ENCODE data around the gene CA9.

The CA9 gene

DNA sequence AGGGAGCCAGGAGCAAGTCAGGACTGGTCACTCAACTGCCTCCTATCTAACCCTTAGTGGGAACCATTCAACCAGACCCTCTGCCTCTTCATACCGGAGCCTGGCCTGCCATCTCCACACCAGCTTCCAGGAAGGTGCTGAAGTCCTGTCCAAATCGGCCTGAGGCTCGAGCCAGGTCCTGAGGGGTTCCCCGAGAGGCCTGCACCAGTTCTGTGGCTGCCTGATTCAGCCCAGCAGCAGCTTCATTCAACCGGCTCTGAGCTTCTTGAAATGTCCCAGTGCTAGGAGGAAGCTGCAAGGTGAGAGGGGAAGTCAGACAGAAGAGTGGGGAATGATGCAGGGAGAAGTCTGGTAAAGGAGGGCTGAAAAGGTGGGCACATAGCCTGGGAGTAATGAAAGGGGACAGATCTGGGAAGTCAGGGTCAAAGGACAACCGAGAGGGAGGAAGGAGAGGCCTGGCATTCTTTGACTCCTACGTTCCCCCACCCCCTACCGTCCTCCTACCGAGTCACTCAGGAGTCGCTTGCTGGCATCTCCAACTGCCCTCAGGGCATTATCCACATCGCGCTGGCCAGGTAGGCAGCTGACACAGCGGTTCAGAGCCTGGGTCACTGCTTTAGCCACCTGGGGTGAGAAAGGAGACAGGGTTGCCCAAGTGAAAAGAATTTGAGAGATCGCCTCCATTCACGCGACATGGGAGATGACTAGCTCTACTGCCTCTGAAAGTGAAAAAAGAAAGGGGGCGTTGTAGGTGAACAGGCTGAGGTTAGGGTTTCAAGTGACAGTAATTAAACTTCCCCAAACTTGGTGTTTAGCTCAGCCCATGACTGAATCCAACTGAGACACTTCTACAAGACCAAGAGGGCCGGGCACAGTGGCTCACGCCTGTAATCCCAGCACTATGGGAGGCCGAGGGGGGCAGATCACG lies 38.0 kb downstream of the CA9 start:
- no peaks in the 10 kb centered on the region for H3K27me3 Mint-ChIP-seq
- H3K27ac Mint-ChIP-seq: no peak overlapping the region
- no peaks in the 10 kb centered on the region for H3K9me3 Mint-ChIP-seq
- peaks cover 31% of the 10 kb centered on the region for H3K36me3 Mint-ChIP-seq
- no peak overlapping the region for H3K4me3 Mint-ChIP-seq
- no peaks in the 10 kb centered on the region for H3K4me1 Mint-ChIP-seq

DNA sequence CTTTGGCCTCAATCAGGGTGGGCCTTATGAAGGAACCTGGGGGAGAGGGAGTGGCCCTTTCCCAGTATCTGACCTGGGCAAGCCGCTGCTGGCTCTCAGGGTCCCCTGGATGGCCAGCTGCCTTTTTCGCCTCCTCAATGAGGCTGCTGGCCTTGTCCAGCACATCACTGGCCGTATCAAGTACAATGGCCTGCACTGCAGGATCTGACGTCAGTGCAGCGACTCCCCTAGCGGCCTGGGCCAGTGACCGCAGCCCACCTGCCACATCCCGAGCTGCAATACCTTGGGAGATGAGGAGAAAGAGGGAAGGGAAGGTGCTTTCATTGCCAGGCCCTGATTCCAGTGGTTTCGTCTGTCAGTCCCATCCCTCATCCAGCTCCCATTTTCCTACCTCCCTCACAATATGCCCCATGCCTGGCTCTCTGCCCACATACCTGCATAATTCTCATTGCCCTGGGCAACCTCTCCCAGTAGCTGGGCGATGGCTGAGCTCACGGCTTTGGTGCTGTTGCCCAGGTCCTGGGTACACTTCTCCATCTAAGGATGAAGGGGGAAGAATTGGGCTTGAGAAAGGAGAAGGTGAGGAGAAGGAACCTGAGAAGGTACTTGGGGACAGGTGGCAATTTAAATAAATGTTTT lies 39.2 kb downstream of the CA9 start:
- H3K27ac Mint-ChIP-seq: no peak overlapping the region
- H3K4me3 Mint-ChIP-seq: no peak overlapping the region
- H3K4me1 Mint-ChIP-seq: no peaks in the 10 kb centered on the region
- no peaks in the 10 kb centered on the region for H3K9me3 Mint-ChIP-seq
- H3K36me3 Mint-ChIP-seq: peaks cover 25% of the 10 kb centered on the region
- no peaks in the 10 kb centered on the region for H3K27me3 Mint-ChIP-seq

- no peaks in the 10 kb centered on the region for H3K27me3 Mint-ChIP-seq
- H3K4me1 Mint-ChIP-seq: no peaks in the 10 kb centered on the region
- H3K4me3 Mint-ChIP-seq: no peak overlapping the region
- no peak overlapping the region for H3K27ac Mint-ChIP-seq
- H3K36me3 Mint-ChIP-seq: peaks cover 25% of the 10 kb centered on the region
- H3K9me3 Mint-ChIP-seq: no peaks in the 10 kb centered on the region
Observed at GRCh38 chr9:35713578-35713977, 39.9 kb downstream of the CA9 start.

GRCh38 chr9:35714123-35714522 lies 40.4 kb downstream of the CA9 start:
- Mint-ChIP-seq H3K27me3 (no peaks in the 10 kb centered on the region), H3K4me3 (no peak overlapping the region), H3K36me3 (peaks cover 22% of the 10 kb centered on the region), H3K9me3 (no peaks in the 10 kb centered on the region), H3K27ac (no peak overlapping the region), H3K4me1 (no peaks in the 10 kb centered on the region)

- H3K9me3 Mint-ChIP-seq: no peaks in the 10 kb centered on the region
- H3K36me3 Mint-ChIP-seq: peaks cover 22% of the 10 kb centered on the region
- no peak overlapping the region for H3K4me3 Mint-ChIP-seq
- no peak overlapping the region for H3K27ac Mint-ChIP-seq
- no peaks in the 10 kb centered on the region for H3K27me3 Mint-ChIP-seq
- no peaks in the 10 kb centered on the region for H3K4me1 Mint-ChIP-seq
Observed at GRCh38 chr9:35714579-35715252, 41.0 kb downstream of the CA9 start.

- Mint-ChIP-seq H3K27me3 (no peaks in the 10 kb centered on the region), H3K4me1 (no peaks in the 10 kb centered on the region), H3K27ac (no peak overlapping the region), H3K36me3 (peaks cover 18% of the 10 kb centered on the region), H3K9me3 (no peaks in the 10 kb centered on the region), H3K4me3 (no peak overlapping the region)
Observed at GRCh38 chr9:35716230-35716629, 42.5 kb downstream of the CA9 start.

DNA sequence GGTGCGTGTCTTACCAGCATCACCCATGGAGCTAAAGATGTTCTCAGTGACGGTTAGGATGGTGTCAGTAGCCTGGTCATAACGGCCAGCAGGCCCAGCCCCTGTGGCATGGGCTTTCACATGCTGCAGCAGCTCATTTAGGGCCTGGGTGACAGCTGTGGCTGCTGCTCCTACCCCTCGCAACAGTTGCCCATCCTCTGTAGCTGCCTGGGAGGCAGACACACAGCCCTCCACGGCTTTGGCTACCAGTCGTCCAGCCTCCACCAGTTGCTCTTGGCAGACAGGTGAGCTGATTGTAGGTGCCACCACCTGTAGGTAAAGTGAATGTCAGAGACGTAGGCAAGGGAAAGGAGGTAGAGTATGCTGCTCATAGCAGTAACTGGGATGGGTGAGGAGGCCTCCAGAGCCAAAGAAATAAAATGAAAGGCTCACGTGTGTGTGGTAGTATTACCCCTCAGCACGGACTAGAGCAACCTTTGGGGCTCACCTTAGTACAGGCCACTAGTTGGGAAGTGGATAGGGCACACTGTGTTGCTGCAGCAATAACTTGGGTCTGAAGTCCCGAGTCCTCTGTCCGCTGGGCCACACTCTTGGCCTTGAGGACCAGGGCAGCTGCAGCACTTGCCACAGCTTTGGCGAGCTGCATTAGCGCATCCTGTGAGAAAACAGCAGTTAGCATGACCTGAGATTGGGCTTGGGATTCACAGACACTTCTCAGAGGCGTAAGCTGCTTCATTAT lies 43.6 kb downstream of the CA9 start:
- H3K4me1 Mint-ChIP-seq: no peaks in the 10 kb centered on the region
- H3K27me3 Mint-ChIP-seq: no peaks in the 10 kb centered on the region
- H3K36me3 Mint-ChIP-seq: peaks cover 16% of the 10 kb centered on the region
- no peak overlapping the region for H3K27ac Mint-ChIP-seq
- no peaks in the 10 kb centered on the region for H3K9me3 Mint-ChIP-seq
- H3K4me3 Mint-ChIP-seq: no peak overlapping the region

DNA sequence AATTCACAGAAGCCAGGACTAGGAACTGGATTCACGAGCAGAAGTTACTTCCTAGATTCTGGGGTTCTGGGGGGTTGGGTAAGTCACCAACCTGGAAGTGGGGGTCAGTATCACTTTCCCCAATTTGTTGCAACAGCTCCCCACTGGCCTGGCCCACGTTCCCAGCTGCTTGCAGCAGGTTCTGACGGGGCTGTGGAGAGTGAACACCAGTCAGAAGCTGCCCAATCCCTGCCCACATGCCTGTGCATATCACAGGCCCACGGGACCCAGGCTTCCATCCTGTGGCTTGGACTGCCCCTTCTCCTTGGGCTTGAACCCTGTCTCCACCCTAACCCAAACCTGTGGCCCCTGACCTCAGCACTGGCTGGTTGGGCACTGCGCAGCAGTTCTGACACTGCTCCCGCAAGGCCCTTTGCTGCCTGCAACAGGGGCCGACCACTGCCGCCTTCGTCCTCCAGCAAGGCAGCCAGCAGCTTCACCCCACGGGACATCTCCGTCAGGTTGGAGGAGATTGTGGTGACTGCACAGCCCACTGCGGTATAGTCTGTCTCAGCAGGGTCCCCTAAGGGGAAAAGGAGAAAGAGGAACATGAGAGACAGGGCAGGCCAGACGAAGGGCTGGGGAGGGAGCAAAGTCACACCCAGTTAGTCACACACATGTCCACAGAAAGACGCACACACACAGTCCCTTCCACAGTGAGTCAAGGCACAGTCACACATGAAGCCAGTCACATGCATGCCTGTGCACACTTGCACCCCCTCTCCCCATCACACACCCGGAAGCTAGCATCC lies 45.2 kb downstream of the CA9 start:
- H3K27ac Mint-ChIP-seq: no peak overlapping the region
- no peaks in the 10 kb centered on the region for H3K27me3 Mint-ChIP-seq
- peaks cover 15% of the 10 kb centered on the region for H3K36me3 Mint-ChIP-seq
- H3K4me3 Mint-ChIP-seq: no peak overlapping the region
- H3K4me1 Mint-ChIP-seq: no peaks in the 10 kb centered on the region
- no peaks in the 10 kb centered on the region for H3K9me3 Mint-ChIP-seq

DNA sequence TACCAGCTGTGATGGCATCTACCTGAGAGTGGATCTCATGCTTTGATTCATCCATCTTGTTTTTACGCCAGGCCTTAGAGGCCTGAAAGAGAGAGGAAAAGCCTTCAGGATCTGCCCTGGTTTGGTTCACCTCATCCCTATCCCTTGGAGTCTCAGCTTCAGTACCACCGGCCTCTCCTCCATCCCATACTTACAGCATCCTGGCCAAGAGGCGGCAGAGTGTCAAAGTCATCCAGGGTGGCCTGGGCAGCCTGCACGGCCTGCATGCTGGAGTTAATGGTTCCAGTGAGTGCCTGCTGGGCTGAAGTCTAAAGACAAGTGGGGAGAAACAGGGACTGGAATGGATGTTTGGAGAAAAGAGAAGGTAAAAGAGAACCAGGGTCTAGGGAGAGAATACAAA lies 45.8 kb downstream of the CA9 start:
- H3K36me3 Mint-ChIP-seq: peaks cover 18% of the 10 kb centered on the region
- no peaks in the 10 kb centered on the region for H3K4me1 Mint-ChIP-seq
- no peaks in the 10 kb centered on the region for H3K9me3 Mint-ChIP-seq
- H3K27ac Mint-ChIP-seq: no peak overlapping the region
- no peaks in the 10 kb centered on the region for H3K27me3 Mint-ChIP-seq
- no peak overlapping the region for H3K4me3 Mint-ChIP-seq

DNA sequence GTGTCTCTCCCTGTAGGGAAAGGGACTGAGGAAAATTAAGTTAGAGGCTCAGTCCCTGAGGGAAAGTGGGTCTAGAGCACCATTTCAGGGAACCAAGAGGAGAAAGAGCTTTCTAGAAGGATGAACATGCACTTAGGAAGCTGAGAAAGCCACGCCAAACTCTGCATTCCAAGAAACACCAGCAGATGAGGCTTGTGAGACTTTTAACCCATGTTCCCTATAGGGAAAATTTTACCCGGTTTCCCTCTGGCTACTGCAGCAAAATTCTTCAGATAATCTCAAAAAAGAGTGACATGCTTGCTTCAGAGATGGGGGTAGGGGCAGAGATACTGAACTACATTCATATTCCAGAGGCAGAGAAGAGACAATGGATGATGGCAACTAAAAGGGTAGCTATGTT lies 49.7 kb downstream of the CA9 start:
- Mint-ChIP-seq H3K36me3 (peaks cover 9% of the 10 kb centered on the region), H3K9me3 (no peaks in the 10 kb centered on the region)

GRCh38 chr9:35723908-35724307 lies 50.2 kb downstream of the CA9 start:
- Mint-ChIP-seq H3K4me1 (no peaks in the 10 kb centered on the region), H3K27me3 (no peaks in the 10 kb centered on the region), H3K4me3 (no peak overlapping the region), H3K9me3 (no peaks in the 10 kb centered on the region), H3K36me3 (peaks cover 9% of the 10 kb centered on the region), H3K27ac (no peak overlapping the region)

More for the DNA sequence above, 49.7 kb downstream of the CA9 start:
- Mint-ChIP-seq H3K4me1 (no peaks in the 10 kb centered on the region), H3K27ac (no peak overlapping the region), H3K4me3 (no peak overlapping the region), H3K27me3 (no peaks in the 10 kb centered on the region)

DNA sequence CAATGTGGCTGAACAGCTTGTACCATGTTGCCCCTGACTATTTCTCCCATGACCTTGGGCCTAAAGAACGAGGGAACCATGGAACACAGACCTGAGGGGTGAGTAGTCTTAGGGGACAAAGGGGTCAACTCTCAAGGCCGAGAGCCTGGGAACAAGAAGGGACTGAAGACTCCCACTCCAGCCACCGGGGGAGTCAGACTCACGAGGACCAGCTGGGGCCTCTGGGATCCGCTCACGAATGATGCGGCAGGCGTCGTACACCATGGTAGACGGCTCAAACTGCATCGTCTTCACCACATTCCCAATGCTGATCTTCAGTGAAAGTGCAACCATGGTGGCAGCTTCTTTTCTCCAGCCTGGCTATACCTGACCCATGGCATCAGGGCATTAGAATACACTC lies 51.6 kb downstream of the CA9 start:
- H3K4me1 Mint-ChIP-seq: no peaks in the 10 kb centered on the region
- H3K27me3 Mint-ChIP-seq: no peaks in the 10 kb centered on the region
- peaks cover 9% of the 10 kb centered on the region for H3K36me3 Mint-ChIP-seq
- H3K27ac Mint-ChIP-seq: no peak overlapping the region
- H3K4me3 Mint-ChIP-seq: no peak overlapping the region
- no peaks in the 10 kb centered on the region for H3K9me3 Mint-ChIP-seq

DNA sequence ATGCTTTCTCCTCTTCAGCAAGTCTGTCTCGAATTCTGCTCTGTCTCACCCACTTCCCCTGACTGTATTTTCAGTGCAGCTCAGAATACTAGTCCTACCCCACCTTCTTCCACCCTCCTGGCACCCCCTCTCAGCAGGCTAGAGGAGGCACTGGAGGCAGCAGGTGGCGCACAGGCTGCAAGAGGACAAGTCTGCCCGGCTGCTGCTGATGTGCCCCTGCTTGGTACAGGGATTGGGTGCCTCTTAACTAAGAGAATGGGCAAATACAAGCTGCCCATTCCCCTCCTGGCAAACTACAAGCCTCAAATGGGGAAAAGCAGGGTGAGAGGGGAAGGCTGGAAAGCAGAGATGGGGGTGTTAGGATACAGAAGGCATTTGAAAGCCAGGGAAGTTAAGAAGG lies 53.2 kb downstream of the CA9 start:
- Mint-ChIP-seq H3K27ac (peak overlapping the region; percentile 60), H3K27me3 (no peaks in the 10 kb centered on the region), H3K36me3 (peaks cover 8% of the 10 kb centered on the region), H3K9me3 (no peaks in the 10 kb centered on the region), H3K4me3 (peak overlapping the region; percentile 49), H3K4me1 (peaks cover 7% of the 10 kb centered on the region)

GRCh38 chr9:35727676-35728040 lies 53.9 kb downstream of the CA9 start:
- Mint-ChIP-seq H3K36me3 (peaks cover 8% of the 10 kb centered on the region), H3K27me3 (no peaks in the 10 kb centered on the region), H3K9me3 (no peaks in the 10 kb centered on the region), H3K4me1 (peaks cover 7% of the 10 kb centered on the region), H3K27ac (no peak overlapping the region), H3K4me3 (no peak overlapping the region)

Data from activated naive CD4-positive, alpha-beta T cell treated with anti-CD3 and anti-CD28 coated beads, Interleukin-2, amount 50 U/mL, for 24 hours (primary cell).